SK-N-MC (cell line): ENCODE data around the gene ADAMTS1.

Experiments
- EZH2 ChIP-seq: fragments of 200-600 bp; sonication (generic); IDR thresholded peaks from one replicate; pipeline ENCODE4 v1.6.1; 2017; ENCODE audit warnings: antibody characterized with exemption
- FOXP2 ChIP-seq: optimal IDR thresholded peaks from 2 replicates; pipeline ENCODE3; 2011; ENCODE audit warnings: mild to moderate bottlenecking, moderate library complexity; ENCODE audit not compliant: insufficient read depth; ENCODE audit errors: extremely low read length, control extremely low read depth
- POLR2AphosphoS5 ChIP-seq: IDR thresholded peaks from 2 replicates; pipeline ENCODE4 v1.6.1; 2012; ENCODE audit warnings: mild to moderate bottlenecking, low read depth, low read length, borderline replicate concordance

GRCh38 chr21:26888931-26889330, 43.7 kb upstream of the ADAMTS1 start:
- TF ChIP-seq POLR2AphosphoS5 (no peak), FOXP2 (no peak), EZH2 (no peak)
